DND-41 (cell line): Measurements from ENCODE around the gene NEUROG1.

Experiments
- CTCF ChIP-seq: IDR thresholded peaks from 2 replicates; pipeline ENCODE4 v1.5.1; 2012; ENCODE audit warnings: borderline replicate concordance, low read length, moderate library complexity, mild to moderate bottlenecking; ENCODE audit not compliant: poor library complexity, severe bottlenecking; ENCODE audit errors: extremely low read depth
- EZH2 ChIP-seq: IDR thresholded peaks from 3 replicates; pipeline ENCODE4 v1.6.1; 2012; ENCODE audit warnings: borderline replicate concordance, low read depth, mild to moderate bottlenecking, moderate library complexity, low read length, inconsistent platforms; ENCODE audit not compliant: severe bottlenecking

- TF ChIP-seq CTCF (no peak), EZH2 (no peak)
Measured at GRCh38 chr5:135555530-135555929, 19.8 kb upstream of the NEUROG1 start.
